DND-41 (cell line): ENCODE results near the gene GCNT3.

ENCODE experiments used
- ATAC-seq: fragments of 200-7000 bp; cut with Tn5 transposase; 3 replicates; pipeline ENCODE4 v1.9.1; 2021; ENCODE audit warnings: low read depth; ENCODE audit not compliant: insufficient read depth
- DNase-seq: peaks from one replicate; pipeline ENCODE4 v3.0.0-alpha.2; 2020
- H2AFZ ChIP-seq: 2 replicates; pipeline ENCODE4 v1.6.0; 2012; ENCODE audit warnings: low read depth, low read length
- H3K27ac ChIP-seq: 2 replicates; pipeline ENCODE4 v1.5.1; 2012; ENCODE audit warnings: low read length, inconsistent platforms
- H3K27me3 ChIP-seq: fragments of 200-600 bp; sonication (generic); 2 replicates; pipeline ENCODE4 v1.6.0; 2012; ENCODE audit warnings: low read length, mild to moderate bottlenecking, inconsistent platforms; ENCODE audit not compliant: insufficient read depth, poor library complexity
- H3K36me3 ChIP-seq: 2 replicates; pipeline ENCODE4 v1.5.1; 2012; ENCODE audit warnings: low read length, inconsistent platforms; ENCODE audit not compliant: insufficient read depth
- H3K4me1 ChIP-seq: 2 replicates; pipeline ENCODE4 v1.5.1; 2012; ENCODE audit warnings: mild to moderate bottlenecking, low read length; ENCODE audit not compliant: insufficient read depth
- H3K4me2 ChIP-seq: 2 replicates; pipeline ENCODE4 v1.6.0; 2012; ENCODE audit warnings: mild to moderate bottlenecking, moderate library complexity, low read length, inconsistent platforms; ENCODE audit not compliant: insufficient read depth
- H3K4me3 ChIP-seq, 2 experiments: fragments of 200-600 bp in 1 of 2; shearing (Covaris generic) in 1 of 2; 2 replicates each; pipeline ENCODE4 v1.5.1; 2012 to 2016; ENCODE audit warnings: inconsistent platforms in 2 of 2, low read length in 2 of 2, mild to moderate bottlenecking in 2 of 2, low read depth in 1 of 2, moderate library complexity in 1 of 2
- H3K79me2 ChIP-seq: 2 replicates; pipeline ENCODE4 v1.6.0; 2012; ENCODE audit warnings: low read length, inconsistent platforms; ENCODE audit not compliant: insufficient read depth
- H3K9ac ChIP-seq: 2 replicates; pipeline ENCODE4 v1.6.0; 2012; ENCODE audit warnings: low read depth, mild to moderate bottlenecking, inconsistent platforms, low read length, moderate library complexity
- H3K9me3 ChIP-seq: 2 replicates; pipeline ENCODE4 v1.5.1; 2012; ENCODE audit warnings: low read length, moderate library complexity, mild to moderate bottlenecking, inconsistent platforms; ENCODE audit not compliant: insufficient read depth, severe bottlenecking
- H4K20me1 ChIP-seq: 2 replicates; pipeline ENCODE4 v1.6.0; 2012; ENCODE audit warnings: low read length; ENCODE audit not compliant: insufficient read depth
- EZH2 ChIP-seq: IDR thresholded peaks from 3 replicates; pipeline ENCODE4 v1.6.1; 2012; ENCODE audit warnings: borderline replicate concordance, low read depth, mild to moderate bottlenecking, moderate library complexity, low read length, inconsistent platforms; ENCODE audit not compliant: severe bottlenecking
- TF ChIP-seq, protein P1 (sequence below): IDR thresholded peaks from 2 replicates; pipeline ENCODE4 v1.5.1; 2012; ENCODE audit warnings: borderline replicate concordance, low read length, moderate library complexity, mild to moderate bottlenecking; ENCODE audit not compliant: poor library complexity, severe bottlenecking; ENCODE audit errors: extremely low read depth

Gene GCNT3

GRCh38 chr15:59656897-59657634, 45.5 kb downstream of the GCNT3 start, which contains the start of gene GTF2A2:
GTF2A2 (minus strand) TSS chr15:59657515; CDS start chr15:59652277, 5,238 bp downstream.
- peak; percentile 93 for DNase-seq
- Histone ChIP-seq H3K27me3 (no peaks in the 10 kb centered on the region), H2AFZ (peak within 1 kb of the TSS; percentile 88), H3K27ac (peak within 1 kb of the TSS; percentile 70), H3K79me2 (peaks cover 51% of the 10 kb centered on the region), H3K4me3 (peak within 1 kb of the TSS; percentile 74 to 91), H4K20me1 (peaks cover 9% of the 10 kb centered on the region; the same call in 1 of the 2 replicates), H3K4me1 (peaks cover 29% of the 10 kb centered on the region), H3K36me3 (peaks cover 38% of the 10 kb centered on the region), H3K9me3 (no peaks in the 10 kb centered on the region), H3K4me2 (peak within 1 kb of the TSS; percentile 66), H3K9ac (peak within 1 kb of the TSS; percentile 81)
- TF ChIP-seq EZH2, result no peak
- TF ChIP-seq, protein P1, sequence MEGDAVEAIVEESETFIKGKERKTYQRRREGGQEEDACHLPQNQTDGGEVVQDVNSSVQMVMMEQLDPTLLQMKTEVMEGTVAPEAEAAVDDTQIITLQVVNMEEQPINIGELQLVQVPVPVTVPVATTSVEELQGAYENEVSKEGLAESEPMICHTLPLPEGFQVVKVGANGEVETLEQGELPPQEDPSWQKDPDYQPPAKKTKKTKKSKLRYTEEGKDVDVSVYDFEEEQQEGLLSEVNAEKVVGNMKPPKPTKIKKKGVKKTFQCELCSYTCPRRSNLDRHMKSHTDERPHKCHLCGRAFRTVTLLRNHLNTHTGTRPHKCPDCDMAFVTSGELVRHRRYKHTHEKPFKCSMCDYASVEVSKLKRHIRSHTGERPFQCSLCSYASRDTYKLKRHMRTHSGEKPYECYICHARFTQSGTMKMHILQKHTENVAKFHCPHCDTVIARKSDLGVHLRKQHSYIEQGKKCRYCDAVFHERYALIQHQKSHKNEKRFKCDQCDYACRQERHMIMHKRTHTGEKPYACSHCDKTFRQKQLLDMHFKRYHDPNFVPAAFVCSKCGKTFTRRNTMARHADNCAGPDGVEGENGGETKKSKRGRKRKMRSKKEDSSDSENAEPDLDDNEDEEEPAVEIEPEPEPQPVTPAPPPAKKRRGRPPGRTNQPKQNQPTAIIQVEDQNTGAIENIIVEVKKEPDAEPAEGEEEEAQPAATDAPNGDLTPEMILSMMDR, result no peak
- ATAC-seq, result peak; percentile 99

DNA sequence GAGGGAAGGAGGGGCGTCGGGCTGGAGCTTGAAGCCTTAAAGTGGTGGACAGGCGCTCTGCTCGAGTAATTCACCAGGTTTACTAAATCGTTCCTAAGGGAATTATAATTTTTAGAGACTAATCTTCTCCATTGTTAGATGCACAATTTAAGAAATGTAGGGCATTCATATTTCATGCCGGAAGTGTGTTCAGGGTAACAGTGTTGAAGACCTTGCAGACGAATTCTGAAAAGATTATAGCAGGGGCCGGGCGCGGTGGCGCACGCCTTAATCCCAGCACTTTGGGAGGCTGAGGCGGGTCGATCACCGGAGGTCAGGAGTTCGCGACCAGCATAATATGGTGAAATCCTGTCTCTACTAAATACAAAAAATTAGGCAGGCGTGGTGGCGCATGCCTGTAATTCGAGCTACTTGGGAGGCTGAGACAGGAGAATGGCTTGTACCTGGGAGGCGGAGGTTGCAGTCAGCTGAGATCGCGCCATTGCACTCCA, 46.1 kb downstream of the GCNT3 start:
- Histone ChIP-seq H3K27me3 (no peaks in the 10 kb centered on the region), H3K27ac (peak overlapping the region; percentile 70), H3K36me3 (peaks cover 38% of the 10 kb centered on the region), H3K4me1 (peaks cover 29% of the 10 kb centered on the region), H3K4me3 (peak overlapping the region; percentile 74 to 91), H3K79me2 (peaks cover 47% of the 10 kb centered on the region), H3K4me2 (peak overlapping the region; percentile 66), H3K9ac (peak overlapping the region; percentile 81), H2AFZ (peak overlapping the region; percentile 88), H4K20me1 (peaks cover 9% of the 10 kb centered on the region; the same call in 1 of the 2 replicates), H3K9me3 (no peaks in the 10 kb centered on the region)
- DNase-seq (no peak), ATAC-seq (peak; percentile 50)
- no peak for TF ChIP-seq EZH2
- TF ChIP-seq, protein P1, result no peak

DNA sequence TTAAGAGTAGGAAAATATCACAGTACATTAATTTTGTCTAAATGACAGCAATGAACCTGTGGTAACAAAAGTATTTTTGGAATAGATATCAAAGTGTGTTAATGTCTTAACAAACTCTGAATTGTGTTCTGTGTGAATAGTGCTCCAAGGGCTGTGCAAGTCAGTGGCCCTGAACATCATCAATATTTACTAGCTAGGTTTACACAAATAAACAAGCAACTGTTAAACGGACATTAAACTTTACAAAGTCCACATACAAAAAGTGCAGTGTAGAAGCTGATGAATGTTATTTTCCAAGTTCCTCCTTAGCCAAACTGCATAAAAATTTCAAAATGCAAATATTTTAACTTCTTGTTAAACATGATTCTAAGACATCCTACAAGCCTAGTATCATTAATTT, 47.8 kb downstream of the GCNT3 start:
- Histone ChIP-seq H3K9me3 (no peaks in the 10 kb centered on the region), H3K4me3 (no peak overlapping the region), H4K20me1 (peaks cover 9% of the 10 kb centered on the region; the same call in 1 of the 2 replicates), H3K79me2 (peaks cover 30% of the 10 kb centered on the region), H3K4me2 (no peak overlapping the region), H3K4me1 (peaks cover 29% of the 10 kb centered on the region), H3K9ac (no peak overlapping the region), H3K27ac (no peak overlapping the region), H3K27me3 (no peaks in the 10 kb centered on the region), H2AFZ (no peak overlapping the region), H3K36me3 (peaks cover 38% of the 10 kb centered on the region)
- DNase-seq (no peak), ATAC-seq (no peak)
- no peak for TF ChIP-seq EZH2
- TF ChIP-seq, protein P1, result no peak
